CD4-positive, alpha-beta T cell treated with Interferon alpha-2 for 1 hour (primary cell): ENCODE data around the gene DHRS13.
A peak's percentile ranks its signal among the peaks of the same experiment; 100 is the strongest.
"Not testable (repeated sequence)": the region's sequence is repeated elsewhere in the genome, so short reads cannot be mapped to it uniquely, and the experiment has no call there.

Source experiments
- DNase-seq, 2 donors: peaks; one replicate each; pipeline ENCODE4 v3.0.0-alpha.2; 2020 to 2022

Gene DHRS13

GRCh38 chr17:28879886-28880571 lies 22.9 kb downstream of the DHRS13 start:
- DNase-seq, result no peak

GRCh38 chr17:28878981-28879380 lies 23.9 kb downstream of the DHRS13 start:
- peak in 1 of 2 donors; percentile 14 for DNase-seq

- no peak for DNase-seq
Measured at GRCh38 chr17:28878158-28878910, 24.5 kb downstream of the DHRS13 start.

- DNase-seq, result not testable (repeated sequence)
Measured at GRCh38 chr17:28877150-28877711, 25.6 kb downstream of the DHRS13 start.

GRCh38 chr17:28875848-28876550 lies 26.9 kb downstream of the DHRS13 start:
- no peak for DNase-seq

GRCh38 chr17:28874750-28875149 lies 28.1 kb downstream of the DHRS13 start:
- DNase-seq, result no peak

GRCh38 chr17:28873839-28874238 lies 29.0 kb downstream of the DHRS13 start:
- DNase-seq, result no peak

- DNase-seq, result peak in 1 of 2 donors; percentile 42
Measured at GRCh38 chr17:28871056-28871579, 31.8 kb downstream of the DHRS13 start.

GRCh38 chr17:28867276-28867675 lies 35.6 kb downstream of the DHRS13 start:
- DNase-seq, result no peak

GRCh38 chr17:28865946-28866752 lies 36.7 kb downstream of the DHRS13 start:
- no peak for DNase-seq

- DNase-seq, result no peak
Measured at GRCh38 chr17:28864991-28865849, 37.7 kb downstream of the DHRS13 start.

- no peak for DNase-seq
Measured at GRCh38 chr17:28863953-28864352, 38.9 kb downstream of the DHRS13 start.

GRCh38 chr17:28862561-28862960 lies 40.3 kb downstream of the DHRS13 start:
- no peak for DNase-seq

- no peak for DNase-seq
Measured at GRCh38 chr17:28861393-28862203, 41.3 kb downstream of the DHRS13 start.

- no peak for DNase-seq
Measured at GRCh38 chr17:28860363-28860808, 42.5 kb downstream of the DHRS13 start.

GRCh38 chr17:28858801-28859355 lies 44.0 kb downstream of the DHRS13 start:
- DNase-seq, result no peak

GRCh38 chr17:28857905-28858800 lies 44.7 kb downstream of the DHRS13 start:
- DNase-seq, result no peak

GRCh38 chr17:28856028-28856574 lies 46.8 kb downstream of the DHRS13 start:
- DNase-seq, result no peak

GRCh38 chr17:28855336-28855679 lies 47.6 kb downstream of the DHRS13 start:
- no peak for DNase-seq
